GM19328 (cell line): Measurements from ENCODE around the gene UBTD2.

Experiments
- ATAC-seq: cut with Tn5 transposase; IDR thresholded peaks from one replicate; pipeline ENCODE4 v1.9.1; 2021; ENCODE audit warnings: mild to moderate bottlenecking, moderate library complexity; ENCODE audit not compliant: unreplicated experiment

The UBTD2 gene

DNA sequence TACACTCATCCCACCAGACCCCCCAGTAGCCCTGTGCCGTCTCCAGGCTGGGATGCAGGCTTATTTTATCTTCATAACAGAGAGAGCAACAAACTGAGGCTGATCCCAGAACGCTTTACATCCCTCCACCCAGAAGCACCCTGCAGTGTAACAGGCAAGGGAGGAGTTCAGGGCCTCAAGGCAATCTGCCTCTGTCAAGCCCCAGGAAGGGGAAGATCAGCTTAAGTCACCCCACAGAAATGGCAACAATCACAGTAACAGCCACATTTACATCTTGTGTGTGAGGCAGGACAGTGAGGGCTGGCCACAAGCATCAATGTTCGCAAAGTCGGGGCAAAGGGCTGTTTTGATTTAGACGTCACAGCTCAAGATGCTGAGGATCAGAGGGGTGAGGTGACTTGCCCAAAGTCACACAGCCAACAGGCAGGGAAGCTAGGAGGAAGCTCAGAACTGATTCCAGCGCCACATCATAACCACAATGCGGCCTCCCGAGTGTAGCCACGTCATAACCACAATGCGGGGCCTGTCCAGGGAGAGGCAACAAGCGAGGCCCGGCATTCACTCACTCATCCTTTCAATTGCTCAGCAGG, 109.9 kb downstream of the UBTD2 start:
- no peak for ATAC-seq

DNA sequence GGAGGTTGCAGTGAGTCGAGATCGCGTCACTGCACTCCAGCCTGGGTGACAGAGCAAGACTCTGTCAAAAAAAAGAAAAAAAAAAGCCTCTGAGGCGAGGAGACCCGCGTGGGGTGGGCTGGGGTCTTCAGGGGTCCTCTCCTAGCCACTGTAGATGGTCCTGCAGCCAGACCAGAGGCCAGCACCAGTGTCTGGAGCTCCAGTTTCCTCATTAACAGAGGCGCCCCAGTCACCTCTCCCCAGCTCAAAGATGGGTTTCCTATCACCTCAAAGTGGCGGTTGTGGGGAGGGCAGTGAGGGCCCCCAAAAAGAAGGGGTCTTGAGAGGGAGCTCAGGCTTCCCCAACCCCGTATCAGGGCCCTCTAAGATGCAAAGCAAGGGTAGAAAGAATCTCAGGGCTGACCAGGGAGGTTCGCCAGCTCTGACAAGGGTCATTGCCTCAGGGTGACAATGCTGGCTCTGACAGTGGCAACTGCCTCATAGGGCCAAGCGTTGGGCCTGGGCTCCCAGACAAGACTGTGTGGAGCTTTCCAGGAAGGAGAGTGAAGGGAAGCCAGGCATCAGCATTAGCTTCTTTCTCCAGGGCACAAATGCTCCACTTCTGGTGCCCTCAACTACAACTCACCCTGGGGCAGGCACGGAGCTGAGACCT, 110.5 kb downstream of the UBTD2 start:
- ATAC-seq = no peak

DNA sequence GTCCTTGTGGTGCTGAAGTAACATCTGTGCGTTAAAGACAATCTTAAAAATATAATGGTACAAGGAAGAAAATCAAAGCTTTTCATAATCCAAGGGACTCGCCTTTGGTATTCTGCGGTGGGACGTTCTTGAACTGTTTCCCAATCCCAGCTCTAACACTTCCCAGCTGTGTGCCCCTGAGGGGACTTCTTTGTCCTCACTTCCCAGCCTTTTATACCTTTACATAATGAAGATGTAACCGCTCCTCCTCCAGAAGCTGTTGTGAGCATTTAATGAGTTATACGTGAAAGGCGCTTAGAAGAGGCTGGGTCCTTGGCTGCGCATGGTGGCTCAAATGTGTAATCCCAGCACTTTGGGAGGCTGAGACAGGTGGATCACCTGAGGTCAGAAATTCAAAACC, 112.4 kb downstream of the UBTD2 start:
- no peak for ATAC-seq

DNA sequence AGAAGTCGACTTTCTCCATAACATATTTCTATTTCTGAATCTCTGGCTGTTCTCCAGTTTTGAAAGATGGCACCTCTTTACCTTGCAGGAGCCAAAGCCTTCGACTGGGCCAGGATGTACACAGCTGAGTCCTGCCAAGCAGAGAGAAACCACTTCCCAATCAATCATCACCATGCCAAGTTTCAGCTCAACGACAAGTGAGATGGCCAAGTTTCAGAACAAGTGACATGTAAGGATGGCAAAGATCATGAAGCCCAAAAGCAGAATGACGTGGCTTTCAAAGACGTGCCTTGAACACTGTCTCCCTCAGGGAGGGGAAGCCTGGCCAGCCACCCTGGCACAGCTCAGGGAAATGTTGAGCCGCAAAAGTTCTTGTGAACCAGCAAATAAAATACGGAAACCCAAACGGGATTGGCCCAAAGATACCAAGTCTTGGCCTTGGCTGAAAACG, 113.3 kb downstream of the UBTD2 start:
- no peak for ATAC-seq

DNA sequence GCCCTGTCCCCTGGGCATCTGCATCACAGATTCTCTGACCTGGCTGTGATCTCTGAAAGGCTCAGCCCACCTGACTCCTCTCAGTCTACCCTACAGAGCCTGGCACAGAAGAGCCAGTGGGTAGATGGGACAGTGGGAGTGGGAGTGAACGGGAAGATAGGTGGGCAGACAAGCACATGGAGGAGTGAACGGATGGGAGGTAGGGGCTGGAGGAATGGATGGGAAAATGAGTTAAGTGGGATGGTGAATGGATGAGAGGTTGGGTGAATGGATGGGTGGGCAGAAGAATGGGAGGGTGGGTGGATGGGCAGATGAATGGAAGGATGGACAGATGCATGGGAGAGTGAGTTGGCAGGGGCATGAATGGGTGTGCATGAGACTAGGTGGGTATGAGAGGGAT, 114.3 kb downstream of the UBTD2 start:
- no peak for ATAC-seq

DNA sequence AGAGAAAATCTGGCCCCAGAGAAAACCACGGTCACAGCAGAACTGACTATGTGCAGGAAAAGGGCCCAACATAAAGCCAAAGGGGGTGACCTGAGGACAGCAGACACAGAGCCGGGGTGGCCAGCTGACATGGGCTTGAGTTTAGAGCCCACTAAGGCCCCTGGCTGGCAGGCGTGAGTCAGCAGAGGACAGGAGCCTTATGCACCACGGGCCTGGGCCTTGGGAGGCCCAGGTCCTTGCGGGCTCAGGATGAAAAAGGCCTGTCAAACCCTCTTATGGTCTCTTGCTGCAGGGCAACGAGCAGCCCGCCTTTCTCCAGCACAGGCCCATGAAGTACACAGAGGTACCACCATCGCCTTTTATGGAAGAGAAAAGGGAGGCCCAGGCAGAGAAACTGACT, 115.3 kb downstream of the UBTD2 start:
- ATAC-seq = no peak

DNA sequence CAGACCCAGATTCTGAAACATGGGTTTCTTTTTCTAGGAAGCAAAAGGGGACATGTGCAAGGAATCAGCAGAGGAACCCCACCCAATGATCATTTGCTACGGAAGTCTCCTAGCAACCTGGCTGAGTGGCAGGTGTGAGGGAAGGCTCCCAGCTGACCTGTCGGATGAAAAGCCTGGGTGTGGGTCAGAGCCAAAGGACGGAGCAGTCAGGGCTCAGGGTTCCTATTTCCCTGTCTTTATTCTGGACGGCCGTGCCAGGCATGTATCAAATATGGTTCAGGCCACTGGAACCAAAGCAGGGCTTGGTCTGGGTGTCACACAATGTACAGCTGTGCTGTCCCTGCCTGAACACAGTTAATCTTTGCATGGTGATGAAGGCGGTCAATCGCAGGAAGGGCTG, 115.7 kb downstream of the UBTD2 start:
- ATAC-seq = no peak

DNA sequence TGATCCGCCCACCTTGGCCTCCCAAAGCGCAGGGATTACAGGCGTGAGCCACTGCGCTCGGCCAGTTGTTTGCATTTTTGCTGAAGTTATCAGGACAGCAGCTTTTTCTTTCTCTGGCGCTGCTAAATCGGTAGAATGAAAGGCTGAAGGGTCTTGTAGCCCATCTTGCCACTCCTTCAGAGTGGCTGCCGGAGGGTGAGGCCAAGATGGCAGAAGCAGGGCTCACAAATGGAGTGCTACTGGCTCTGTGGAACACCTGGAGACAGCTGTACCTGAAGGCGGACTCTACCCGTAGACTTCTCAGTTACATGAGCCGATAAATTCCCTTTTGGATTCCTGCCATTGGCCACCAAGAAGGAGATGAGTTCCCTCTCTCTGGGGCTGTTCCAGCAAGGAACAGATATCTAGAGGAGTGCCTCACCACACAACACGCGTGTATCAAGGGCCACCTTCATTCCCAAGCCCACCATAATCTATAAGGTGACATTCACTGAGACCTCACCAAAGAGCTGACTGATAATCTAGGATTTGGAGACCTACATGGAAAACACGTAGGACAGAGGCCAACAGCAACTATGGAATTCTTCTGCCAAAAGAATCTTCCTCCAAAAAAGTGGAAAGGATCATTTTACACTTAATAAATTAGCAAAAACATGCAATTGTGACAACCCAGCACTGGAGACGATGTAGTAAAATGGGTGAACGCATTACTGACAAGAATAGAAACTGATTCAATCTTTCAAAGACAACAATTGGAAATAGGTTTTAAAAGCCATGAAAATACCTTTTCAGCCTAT, 117.3 kb downstream of the UBTD2 start:
- no peak for ATAC-seq

DNA sequence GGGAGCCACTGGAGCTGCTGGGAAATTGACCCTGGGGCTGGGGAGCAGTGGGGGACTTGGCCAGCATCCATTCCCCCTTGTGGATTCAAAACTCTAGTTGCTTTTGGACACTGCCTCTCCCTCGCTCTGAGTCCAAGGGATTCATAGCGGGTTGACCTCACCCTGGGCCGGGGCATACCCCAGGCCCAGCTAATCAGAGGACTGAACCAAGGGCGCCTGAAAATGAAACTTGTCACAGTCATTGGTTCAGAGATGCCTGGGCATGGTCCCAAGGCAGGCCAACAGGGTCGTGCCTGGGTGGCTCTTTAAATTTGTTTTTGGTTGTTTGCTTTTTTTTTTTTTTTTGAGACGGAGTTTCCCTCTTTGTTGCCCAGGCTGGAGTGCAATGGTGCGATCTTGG, 118.1 kb downstream of the UBTD2 start:
- ATAC-seq = no peak

DNA sequence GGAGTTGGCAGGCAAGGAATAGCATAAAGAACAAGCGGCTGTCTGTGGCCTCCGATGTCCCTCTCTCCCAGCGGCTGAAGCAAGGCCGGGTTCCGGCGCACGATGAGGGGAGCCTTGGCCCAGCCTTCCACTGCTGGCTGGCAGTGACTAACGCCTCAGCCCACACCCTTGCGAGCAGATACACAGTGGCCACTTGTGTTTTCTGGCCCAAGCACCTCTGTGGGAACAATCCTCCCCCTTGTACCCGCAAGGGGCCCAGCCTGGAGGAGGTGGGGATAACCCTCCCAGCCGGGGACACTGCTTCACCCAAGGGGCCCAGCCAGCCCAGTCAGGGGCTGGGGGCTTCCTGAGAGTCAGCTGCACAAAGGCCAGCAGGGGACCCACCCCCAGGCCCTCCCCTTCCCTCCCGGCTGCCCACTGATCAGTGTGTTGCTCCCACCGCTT, 118.8 kb downstream of the UBTD2 start:
- no peak for ATAC-seq

DNA sequence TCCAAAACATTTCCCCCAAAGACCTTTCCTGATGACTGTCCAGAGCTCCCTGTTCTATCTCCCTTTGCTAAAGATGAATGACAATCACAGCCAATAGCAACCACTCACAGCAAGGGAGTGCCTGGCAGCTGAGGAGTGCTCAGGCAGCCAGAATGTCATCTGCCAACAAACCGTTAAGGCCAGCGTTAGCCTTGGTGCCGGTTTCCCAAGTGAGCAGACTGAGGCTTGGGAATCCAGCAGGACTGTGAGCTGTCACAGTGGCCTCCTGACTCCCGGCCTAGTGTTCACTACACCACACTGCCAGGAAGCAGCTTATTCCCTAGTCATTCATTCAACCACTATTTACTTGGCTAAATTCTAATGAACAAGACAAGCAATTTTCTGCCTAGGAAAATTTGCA, 120.2 kb downstream of the UBTD2 start:
- no peak for ATAC-seq

DNA sequence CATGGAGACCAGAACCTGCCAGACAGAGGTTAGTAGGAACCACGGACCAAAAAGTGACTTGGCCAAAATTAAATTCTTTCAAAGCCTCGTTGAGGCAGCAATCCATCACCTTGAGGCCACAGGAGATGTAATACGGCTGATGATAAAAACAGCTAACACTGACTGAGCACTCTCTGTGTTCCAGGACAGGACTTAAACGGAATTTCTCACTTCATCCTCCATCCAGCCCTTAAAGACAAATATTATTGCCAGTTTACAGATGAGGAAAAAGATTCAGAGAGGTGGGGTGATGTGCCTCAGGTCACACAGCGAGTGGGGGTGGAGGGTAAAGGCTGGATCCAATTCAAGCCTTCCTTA, 120.6 kb downstream of the UBTD2 start:
- no peak for ATAC-seq

DNA sequence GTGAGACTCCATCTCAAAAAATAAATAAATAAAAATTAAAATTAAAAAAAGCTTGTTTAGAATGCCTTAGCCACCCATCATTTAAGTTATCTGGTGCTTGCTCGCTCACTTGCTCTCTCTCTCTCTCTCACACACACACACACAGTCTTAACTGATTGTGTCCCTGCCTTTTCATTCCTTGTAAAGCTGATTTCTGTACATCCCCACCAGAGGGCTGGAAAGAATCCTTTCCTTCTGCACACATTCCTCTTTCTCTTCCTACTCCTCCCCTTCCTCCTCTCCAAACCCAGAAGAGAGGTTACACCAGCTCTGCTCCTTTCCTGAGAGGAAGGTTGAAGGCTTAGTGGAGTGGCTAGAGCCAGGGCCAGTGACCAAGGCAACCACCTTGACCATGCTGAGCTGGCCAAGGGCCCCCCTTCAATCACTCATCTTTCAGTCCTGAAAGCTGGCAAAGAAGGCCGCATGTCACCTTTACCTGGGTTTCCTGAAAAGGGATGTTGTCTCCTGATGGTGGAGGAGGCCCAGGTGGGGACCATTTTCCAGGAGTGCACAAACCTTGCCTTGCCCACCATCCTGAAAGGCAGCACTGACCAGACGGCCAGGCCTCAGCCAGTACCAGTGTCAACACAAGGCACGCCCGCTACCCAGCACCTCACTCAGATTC, 121.1 kb downstream of the UBTD2 start:
- no peak for ATAC-seq

DNA sequence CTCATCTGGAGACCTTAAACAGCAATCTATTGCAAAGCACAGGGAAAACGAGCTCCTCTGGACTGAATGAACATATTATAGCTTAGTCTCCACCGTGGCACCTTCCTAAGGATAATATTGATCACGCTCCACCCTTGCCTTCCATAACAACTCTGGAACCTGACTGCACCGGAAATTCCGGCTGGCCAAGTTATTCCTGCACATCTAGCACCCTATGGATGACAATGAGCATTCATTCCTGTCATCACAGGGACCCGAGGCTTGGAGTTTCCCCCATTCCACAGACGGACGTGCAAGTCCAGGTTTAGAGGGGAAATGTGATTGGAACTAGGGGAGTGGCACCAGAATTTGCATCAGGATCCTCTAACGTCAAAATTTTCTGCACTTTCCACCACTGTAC, 123.1 kb downstream of the UBTD2 start:
- no peak for ATAC-seq
